NCI-H2107 (cell line): ENCODE measurements around the gene CHI3L1.

Experiments used
- DNase-seq: peaks from one replicate; lab custom pipeline; 2025; lab: John Stamatoyannopoulos, UW

The CHI3L1 gene

GRCh38 chr1:203151362-203152157 lies 34.9 kb downstream of the CHI3L1 start:
- DNase-seq = no peak

- no peak for DNase-seq
Measured at GRCh38 chr1:203150511-203151297, 35.8 kb downstream of the CHI3L1 start.

GRCh38 chr1:203149188-203149840 lies 37.2 kb downstream of the CHI3L1 start:
- no peak for DNase-seq

- no peak for DNase-seq
Measured at GRCh38 chr1:203148579-203148978, 37.9 kb downstream of the CHI3L1 start.

GRCh38 chr1:203148127-203148526 lies 38.4 kb downstream of the CHI3L1 start:
- DNase-seq = no peak

GRCh38 chr1:203147376-203147775 lies 39.1 kb downstream of the CHI3L1 start:
- DNase-seq = no peak

GRCh38 chr1:203146537-203146936 lies 40.0 kb downstream of the CHI3L1 start:
- DNase-seq = no peak

- DNase-seq = no peak
Measured at GRCh38 chr1:203146042-203146369, 40.5 kb downstream of the CHI3L1 start.

GRCh38 chr1:203145321-203146041 lies 41.0 kb downstream of the CHI3L1 start:
- no peak for DNase-seq

GRCh38 chr1:203144661-203145060 lies 41.8 kb downstream of the CHI3L1 start:
- no peak for DNase-seq

GRCh38 chr1:203143641-203144040 lies 42.9 kb downstream of the CHI3L1 start:
- no peak for DNase-seq

- peak; percentile 91 for DNase-seq
Measured at GRCh38 chr1:203142684-203143408, 43.7 kb downstream of the CHI3L1 start.

GRCh38 chr1:203142124-203142523 lies 44.4 kb downstream of the CHI3L1 start:
- no peak for DNase-seq

GRCh38 chr1:203140743-203141520 lies 45.6 kb downstream of the CHI3L1 start:
- DNase-seq = no peak

GRCh38 chr1:203139976-203140475 lies 46.5 kb downstream of the CHI3L1 start:
- DNase-seq = no peak

GRCh38 chr1:203138066-203138465 lies 48.4 kb downstream of the CHI3L1 start:
- no peak for DNase-seq

- DNase-seq = no peak
Measured at GRCh38 chr1:203137324-203137723, 49.2 kb downstream of the CHI3L1 start.

- DNase-seq = no peak
Measured at GRCh38 chr1:203136409-203137042, 50.0 kb downstream of the CHI3L1 start.

GRCh38 chr1:203135636-203136305 lies 50.7 kb downstream of the CHI3L1 start:
- no peak for DNase-seq
